VCaP (cell line): ENCODE measurements around the gene CLRN3.

Source experiments
- H3K27ac ChIP-seq: fragments of 450-650 bp; 2 replicates; pipeline ENCODE4 v1.5.1; 2017
- CTCF ChIP-seq: fragments of 450-650 bp; conservative IDR thresholded peaks from 2 replicates; pipeline ENCODE4 v1.5.1; 2017; ENCODE audit warnings: mild to moderate bottlenecking, moderate library complexity

CLRN3 gene

DNA sequence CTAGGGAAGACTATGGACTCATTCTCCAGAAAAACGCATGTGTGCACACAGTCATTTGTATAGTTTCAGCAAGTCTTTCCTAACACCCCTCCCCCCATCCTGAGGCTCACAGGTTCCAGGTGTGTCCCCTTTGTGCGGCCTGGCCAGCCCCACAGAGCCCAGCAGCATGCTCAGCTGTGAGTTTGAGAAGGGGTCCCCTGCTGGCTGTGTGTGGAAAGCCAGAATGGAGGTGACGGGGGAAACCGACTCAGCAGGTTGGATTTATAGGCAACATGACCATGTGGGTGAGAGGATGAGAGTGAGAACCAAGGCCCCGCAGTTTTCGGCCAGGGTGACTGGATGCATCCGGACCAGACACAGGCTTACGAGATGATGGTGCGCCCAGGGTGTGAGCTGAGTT is 24.1 kb upstream of the CLRN3 start:
- TF ChIP-seq CTCF, result no peak
- no peak overlapping the region for H3K27ac ChIP-seq

DNA sequence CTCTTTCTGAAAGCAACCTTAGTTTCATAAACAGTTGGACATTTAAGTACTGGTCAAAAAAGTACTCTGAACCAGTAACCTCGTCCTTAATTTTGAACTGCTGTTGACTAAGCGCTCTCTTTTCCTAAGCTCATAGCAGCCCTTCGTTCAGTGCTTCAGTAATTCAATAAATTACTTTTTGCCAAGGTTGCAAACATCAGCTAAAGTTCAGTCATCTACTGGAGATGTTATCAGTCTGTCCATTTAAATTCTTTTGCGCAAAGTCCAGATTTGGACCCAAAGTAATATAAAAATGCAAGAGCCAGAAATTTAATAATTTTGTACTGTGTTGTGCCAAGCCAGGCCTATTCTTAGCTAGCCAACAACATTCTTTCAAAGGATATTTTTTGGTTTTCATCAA is 22.6 kb upstream of the CLRN3 start:
- no peak for TF ChIP-seq CTCF

GRCh38 chr10:127913368-127913759 is 20.6 kb upstream of the CLRN3 start:
- H3K27ac ChIP-seq, result no peak overlapping the region
- TF ChIP-seq CTCF, result no peak

More for the DNA sequence above, 22.6 kb upstream of the CLRN3 start:
- H3K27ac ChIP-seq, result no peak overlapping the region

- no peak for TF ChIP-seq CTCF
- no peak overlapping the region for H3K27ac ChIP-seq
These were observed 20.0 kb upstream of the CLRN3 start for GRCh38 chr10:127912607-127913367.

- no peak for TF ChIP-seq CTCF
- H3K27ac ChIP-seq, result no peak overlapping the region
These were observed 19.1 kb upstream of the CLRN3 start for GRCh38 chr10:127911867-127912257.

DNA sequence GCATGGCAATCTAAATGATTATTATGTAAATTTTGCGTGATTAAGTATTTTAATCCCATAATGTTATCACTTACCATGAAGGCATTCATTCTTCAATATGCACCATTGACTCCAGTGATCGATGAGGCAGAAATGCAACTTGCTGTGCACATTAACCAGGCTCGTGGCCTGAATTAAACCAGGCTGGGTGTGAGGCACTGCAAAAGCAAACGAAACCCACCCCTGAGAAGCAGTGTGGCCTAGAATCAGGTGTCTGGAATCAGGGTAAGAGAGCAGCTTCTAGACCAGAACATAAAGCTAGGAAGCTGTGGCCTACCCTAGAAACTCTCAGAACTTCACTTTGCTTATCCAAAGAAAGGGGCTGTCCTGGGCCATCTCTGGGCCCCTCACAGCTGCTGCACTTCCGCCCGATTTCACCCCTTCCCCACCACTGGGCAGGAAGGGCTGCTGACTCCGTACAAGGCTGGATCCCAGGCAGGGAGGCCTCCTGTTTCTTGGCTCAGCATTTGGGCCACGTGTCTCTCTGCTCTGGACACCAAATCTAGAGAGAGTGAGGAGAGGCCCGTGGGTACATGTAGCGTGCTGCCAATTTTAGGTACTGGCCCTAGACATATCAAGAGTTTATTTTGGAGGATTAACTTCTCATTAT is 18.6 kb upstream of the CLRN3 start:
- TF ChIP-seq CTCF, result no peak
- H3K27ac ChIP-seq, result no peak overlapping the region

GRCh38 chr10:127910464-127910770 is 17.7 kb upstream of the CLRN3 start:
- H3K27ac ChIP-seq, result no peak overlapping the region
- no peak for TF ChIP-seq CTCF
